GM19372 (cell line): Measurements from ENCODE around the gene LNX2.

ENCODE experiments used
- ATAC-seq: cut with Tn5 transposase; IDR thresholded peaks from one replicate; pipeline ENCODE4 v1.9.1; 2021; ENCODE audit warnings: mild to moderate bottlenecking, low read depth, moderate library complexity; ENCODE audit not compliant: unreplicated experiment

Gene LNX2

GRCh38 chr13:27617881-27618321 is 2.4 kb downstream of the LNX2 start:
- ATAC-seq = no peak

GRCh38 chr13:27613628-27614027 is 6.7 kb downstream of the LNX2 start:
- no peak for ATAC-seq

- ATAC-seq = no peak
These were observed 13.2 kb downstream of the LNX2 start for GRCh38 chr13:27607125-27607524.

- no peak for ATAC-seq
These were observed 14.6 kb downstream of the LNX2 start for GRCh38 chr13:27605610-27606200.

GRCh38 chr13:27605099-27605498 is 15.2 kb downstream of the LNX2 start:
- no peak for ATAC-seq

- no peak for ATAC-seq
These were observed 18.5 kb downstream of the LNX2 start for GRCh38 chr13:27601803-27602202.

- ATAC-seq = no peak
These were observed 19.1 kb downstream of the LNX2 start for GRCh38 chr13:27601208-27601607.

GRCh38 chr13:27600711-27601110 is 19.6 kb downstream of the LNX2 start:
- no peak for ATAC-seq

- ATAC-seq = no peak
These were observed 20.3 kb downstream of the LNX2 start for GRCh38 chr13:27599845-27600553.

GRCh38 chr13:27599096-27599495 is 21.2 kb downstream of the LNX2 start:
- no peak for ATAC-seq

GRCh38 chr13:27595055-27595811 is 25.1 kb downstream of the LNX2 start:
- no peak for ATAC-seq

GRCh38 chr13:27593267-27593666 is 27.1 kb downstream of the LNX2 start:
- no peak for ATAC-seq

GRCh38 chr13:27592865-27593264 is 27.5 kb downstream of the LNX2 start:
- no peak for ATAC-seq

GRCh38 chr13:27588405-27588804 is 31.9 kb downstream of the LNX2 start:
- no peak for ATAC-seq

- no peak for ATAC-seq
These were observed 33.1 kb downstream of the LNX2 start for GRCh38 chr13:27587095-27587746.

GRCh38 chr13:27583645-27584044 is 36.7 kb downstream of the LNX2 start:
- ATAC-seq = no peak

- ATAC-seq = no peak
These were observed 42.0 kb downstream of the LNX2 start for GRCh38 chr13:27578121-27579030.

GRCh38 chr13:27574661-27575060 is 45.7 kb downstream of the LNX2 start:
- ATAC-seq = no peak

- ATAC-seq = no peak
These were observed 47.1 kb downstream of the LNX2 start for GRCh38 chr13:27573265-27573664.
